Germinal center (tissue), 1 donor: ENCODE measurements around the gene ST14.
A peak's percentile ranks its signal among the peaks of the same experiment; 100 is the strongest.
"Not testable (repeated sequence)": the region's sequence is repeated elsewhere in the genome, so short reads cannot be mapped to it uniquely, and the experiment has no call there.

Source experiments
- DNase-seq: peaks from one replicate; pipeline ENCODE4 v3.0.0; 2012; ENCODE audit warnings: mixed read lengths, low spot score

ST14 gene

DNA sequence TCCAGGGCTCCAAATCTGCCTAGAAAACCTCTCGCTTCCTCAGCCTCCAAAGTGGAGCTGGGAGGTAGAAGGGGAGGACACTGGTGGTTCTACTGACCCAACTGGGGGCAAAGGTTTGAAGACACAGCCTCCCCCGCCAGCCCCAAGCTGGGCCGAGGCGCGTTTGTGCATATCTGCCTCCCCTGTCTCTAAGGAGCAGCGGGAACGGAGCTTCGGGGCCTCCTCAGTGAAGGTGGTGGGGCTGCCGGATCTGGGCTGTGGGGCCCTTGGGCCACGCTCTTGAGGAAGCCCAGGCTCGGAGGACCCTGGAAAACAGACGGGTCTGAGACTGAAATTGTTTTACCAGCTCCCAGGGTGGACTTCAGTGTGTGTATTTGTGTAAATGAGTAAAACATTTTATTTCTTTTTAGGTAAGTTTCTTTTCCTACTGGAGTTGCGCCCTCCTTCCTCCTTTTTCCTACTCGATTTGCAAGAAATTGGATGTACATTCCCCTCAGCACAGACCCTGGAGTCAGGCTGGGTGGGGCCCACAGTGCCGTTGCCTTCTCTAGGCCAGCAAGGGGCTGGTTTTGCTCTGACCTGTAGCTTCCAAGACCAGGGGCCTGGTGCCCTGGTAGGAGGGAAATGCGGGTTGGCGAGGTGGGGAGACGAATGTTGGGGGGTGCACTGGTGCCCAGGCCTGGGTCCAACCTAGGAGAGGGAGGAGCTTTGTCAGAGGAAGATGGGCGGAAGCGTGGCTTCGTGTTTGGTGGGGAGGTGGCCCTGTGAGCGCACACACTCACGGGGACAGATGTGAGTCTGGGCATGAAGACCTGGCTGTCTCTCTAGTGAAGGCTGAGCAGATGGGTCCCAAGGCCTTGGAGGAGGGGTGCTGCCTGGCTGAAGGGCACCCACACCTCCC, 50.6 kb downstream of the ST14 start:
- DNase-seq, result no peak

DNA sequence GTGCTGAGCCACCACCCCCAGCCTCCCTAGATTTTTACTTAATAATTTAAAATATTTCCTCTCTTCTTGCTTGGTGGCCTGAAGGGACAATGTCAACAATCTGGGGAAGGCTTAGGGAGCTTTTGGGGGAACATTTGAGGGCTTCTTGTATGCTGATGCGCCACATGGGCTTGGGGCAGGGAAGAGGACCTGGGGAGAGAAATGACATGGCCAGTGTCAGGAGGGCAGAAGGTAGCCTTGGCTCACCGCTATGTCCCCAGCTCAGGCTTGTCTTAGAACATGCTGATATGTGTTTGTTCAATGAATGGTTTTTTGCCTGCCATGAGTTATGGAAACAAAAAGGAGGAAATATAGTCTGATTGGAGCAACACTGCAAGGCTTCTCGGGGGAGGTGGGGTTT, 51.6 kb downstream of the ST14 start:
- DNase-seq, result no peak

- no peak for DNase-seq
These were observed 52.3 kb downstream of the ST14 start for GRCh38 chr11:130211781-130212401.

DNA sequence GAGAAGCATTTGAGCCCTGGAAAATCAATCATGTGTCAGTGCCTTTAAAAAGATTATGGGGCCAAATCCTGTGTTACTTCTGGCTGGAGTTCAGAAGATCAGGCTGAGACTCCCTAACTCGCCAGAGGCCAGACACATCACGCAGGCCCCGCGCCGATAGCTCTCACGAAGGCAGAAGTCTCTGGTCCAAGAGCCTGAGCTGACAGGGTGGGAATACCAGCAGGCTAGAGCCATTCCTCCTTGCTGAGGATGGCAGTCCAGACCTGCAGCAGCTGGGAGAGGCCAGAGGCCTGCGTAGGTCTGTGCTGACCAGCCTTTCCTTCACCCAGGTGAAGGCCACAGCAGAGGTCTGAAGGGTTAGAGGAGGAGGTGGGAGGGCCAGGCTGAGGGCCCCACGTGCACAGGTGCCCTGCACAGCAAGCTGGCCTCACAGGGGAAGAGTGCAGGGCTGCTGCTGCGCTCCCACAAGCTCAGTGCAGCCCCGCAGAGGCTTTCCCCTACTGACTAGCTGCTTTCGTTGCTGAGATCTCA, 52.9 kb downstream of the ST14 start:
- no peak for DNase-seq

GRCh38 chr11:130213143-130213978, 53.8 kb downstream of the ST14 start:
- peak; percentile 84 for DNase-seq

DNA sequence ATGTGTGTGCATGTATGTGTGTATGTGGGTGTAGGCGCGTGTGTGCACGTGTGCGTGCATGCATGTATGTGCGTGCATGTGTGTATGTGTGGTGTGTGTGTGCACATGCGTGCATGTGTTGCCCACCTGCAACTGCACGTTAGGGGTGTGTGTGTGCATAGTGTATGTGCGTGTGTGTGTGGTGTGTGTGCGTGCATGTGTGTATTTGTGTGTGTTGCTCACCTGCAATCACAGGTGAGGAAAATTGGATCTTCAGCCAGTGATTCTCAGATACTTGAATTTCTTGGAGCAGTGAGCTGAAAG, 54.3 kb downstream of the ST14 start:
- DNase-seq, result no peak

GRCh38 chr11:130214861-130215530, 55.4 kb downstream of the ST14 start:
- no peak for DNase-seq

GRCh38 chr11:130215531-130216220, 56.1 kb downstream of the ST14 start:
- DNase-seq, result no peak

GRCh38 chr11:130216221-130216550, 56.6 kb downstream of the ST14 start:
- DNase-seq, result no peak

DNA sequence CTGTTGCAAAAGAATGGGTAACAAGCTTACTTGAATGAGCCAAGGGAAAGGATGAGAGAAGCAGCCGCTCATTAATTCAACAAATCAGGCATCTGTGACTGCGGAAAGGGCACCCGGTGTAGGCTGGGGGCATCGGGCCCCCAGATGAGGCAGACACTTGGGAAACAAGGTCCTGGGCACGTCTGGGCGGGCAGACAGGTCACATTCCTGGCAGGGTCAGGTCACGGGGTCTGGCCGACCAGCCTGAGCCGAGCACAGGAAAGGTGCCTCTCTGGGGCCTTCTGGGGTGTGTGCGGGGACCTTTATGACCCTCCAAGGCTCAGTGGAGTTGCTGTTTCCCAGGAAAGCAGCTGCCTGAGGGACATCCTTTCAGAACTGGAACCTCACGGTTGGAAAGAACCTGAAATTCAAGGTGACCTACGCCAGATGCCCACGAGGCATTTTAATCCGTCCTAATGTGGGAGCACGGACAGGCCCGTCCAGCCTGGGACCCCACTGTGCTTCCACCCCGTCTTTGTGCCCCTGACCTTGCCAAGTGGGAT, 57.1 kb downstream of the ST14 start:
- DNase-seq, result no peak

DNA sequence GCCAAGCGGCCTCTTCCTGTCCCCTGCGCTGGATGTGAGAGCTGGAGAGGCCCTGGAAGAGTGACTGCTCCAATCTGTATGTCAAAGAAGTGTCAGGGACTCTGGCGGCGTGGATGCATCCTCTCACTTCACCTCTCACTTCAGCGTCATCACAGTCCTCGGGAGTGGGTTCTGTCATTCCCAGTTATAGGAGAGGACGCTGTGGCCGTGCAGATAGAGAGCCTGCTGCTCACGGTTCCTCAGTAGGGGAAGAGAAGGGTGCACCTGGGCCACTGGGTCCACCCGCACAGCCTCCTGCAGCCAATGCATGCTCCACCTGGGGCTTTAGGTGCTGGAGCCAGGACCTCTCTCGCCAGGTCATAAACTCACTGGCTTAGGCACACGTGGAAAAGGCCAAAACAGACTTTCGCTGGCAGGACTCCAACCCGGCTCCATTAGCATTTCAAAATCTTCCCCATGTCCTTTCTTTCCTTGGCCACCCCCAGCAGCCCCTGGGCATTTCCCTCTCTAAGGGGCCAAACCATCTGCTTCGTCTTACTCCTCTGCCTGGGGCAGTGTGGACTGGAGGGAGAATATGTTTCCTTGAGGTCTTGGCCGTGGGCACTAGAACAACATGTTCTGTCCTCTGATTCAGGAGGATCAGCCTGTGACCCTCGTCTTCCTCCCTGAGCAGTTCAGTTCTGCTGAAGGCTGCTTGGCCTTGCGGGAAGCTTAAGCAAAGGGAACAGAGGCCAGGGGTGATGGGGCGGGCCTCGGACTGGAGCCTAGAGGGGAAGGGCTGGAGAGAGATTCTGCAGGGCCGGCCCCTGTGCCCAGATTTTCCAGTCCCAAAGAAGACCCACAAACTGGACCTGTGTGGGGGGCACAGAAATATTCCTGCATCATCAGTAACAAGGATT, 57.8 kb downstream of the ST14 start:
- no peak for DNase-seq

DNA sequence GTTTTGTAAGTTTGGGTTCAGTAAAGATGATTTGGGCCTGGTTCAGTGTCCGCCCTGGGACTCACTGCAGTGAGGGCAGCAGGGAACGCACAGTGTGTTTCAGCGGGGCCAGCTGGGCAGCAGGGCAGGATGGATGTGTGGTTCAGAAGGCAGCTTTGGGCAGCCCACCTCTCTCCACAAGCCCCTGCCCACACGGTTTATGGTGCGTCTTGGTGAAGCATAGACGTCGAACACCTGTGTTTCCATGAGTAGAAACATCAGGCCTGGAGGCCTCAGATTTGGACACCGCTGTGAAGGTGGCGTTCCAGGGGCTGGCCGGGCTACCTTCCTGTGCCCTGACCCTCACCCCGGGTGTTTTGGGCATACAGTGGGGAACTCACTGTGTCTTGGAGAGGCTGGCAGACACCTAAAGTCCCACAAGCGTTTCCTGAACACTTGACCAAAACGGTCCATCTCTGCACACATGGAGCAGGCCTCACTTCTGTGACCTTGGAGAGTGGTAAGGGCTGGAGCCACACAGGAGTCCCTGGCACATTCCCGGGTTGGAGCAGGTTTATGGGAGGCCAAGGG, 59.0 kb downstream of the ST14 start:
- DNase-seq, result no peak

DNA sequence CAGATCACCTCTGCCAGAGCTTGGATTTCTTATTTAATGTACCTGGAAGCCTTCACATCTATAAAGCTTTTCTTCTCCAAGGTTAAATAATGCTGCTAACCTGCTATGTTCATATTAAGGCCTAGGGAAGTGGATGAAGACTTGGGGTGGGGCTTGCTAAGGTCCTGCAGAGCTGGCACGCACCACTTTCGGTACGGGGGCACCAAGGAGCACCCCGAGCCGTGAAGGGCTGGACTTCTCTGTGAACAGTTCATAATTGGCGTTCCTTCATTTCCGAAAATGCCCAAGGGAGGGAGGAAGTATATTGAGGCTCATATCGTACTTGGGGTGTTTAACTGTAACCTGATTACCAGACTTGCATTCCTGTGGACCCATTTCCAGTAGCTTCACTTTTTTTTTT, 59.6 kb downstream of the ST14 start:
- no peak for DNase-seq

- DNase-seq, result no peak
These were observed 60.9 kb downstream of the ST14 start for GRCh38 chr11:130220311-130221035.

GRCh38 chr11:130223291-130223971, 63.8 kb downstream of the ST14 start:
- DNase-seq, result no peak

DNA sequence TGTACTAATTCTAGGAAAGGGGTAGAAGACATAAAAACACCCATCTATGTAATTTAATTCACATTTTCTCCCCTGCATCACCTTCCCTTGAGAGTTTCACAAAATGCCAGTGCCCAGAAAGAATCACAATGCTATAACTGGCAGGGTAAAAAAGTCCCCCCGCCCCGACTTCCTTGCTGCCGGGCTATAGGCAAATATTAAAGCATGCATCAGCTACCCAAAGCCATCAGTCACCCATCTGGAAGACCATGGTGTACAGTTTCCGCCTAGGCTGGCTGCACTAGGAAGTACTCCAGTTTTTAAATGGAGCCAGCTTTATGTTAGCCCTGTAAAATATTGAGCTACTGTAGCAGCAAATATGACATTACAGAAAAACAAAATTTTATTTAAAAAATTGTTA, 67.8 kb downstream of the ST14 start:
- DNase-seq, result peak; percentile 51

- not testable (repeated sequence) for DNase-seq
These were observed 73.9 kb downstream of the ST14 start for GRCh38 chr11:130233486-130233885.

DNA sequence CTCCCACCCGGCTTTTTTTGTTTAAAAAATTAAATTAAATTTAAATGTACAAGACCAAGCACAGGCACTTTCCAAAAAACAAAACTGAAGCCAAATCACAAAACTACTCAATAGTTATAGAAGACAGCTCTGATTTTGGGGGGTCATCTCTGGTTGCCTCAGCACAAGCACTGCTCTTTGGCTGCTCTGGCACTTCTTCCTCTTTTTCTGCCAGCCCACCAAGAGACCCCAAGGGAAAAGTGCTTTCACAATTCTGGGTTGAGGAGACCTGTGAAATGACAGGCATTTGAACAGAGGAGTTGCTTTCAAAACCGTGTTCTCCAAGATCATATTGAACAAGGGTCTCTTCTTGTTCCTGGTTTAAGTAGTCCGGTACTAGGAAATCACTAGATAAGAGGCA, 74.3 kb downstream of the ST14 start:
- not testable (repeated sequence) for DNase-seq

DNA sequence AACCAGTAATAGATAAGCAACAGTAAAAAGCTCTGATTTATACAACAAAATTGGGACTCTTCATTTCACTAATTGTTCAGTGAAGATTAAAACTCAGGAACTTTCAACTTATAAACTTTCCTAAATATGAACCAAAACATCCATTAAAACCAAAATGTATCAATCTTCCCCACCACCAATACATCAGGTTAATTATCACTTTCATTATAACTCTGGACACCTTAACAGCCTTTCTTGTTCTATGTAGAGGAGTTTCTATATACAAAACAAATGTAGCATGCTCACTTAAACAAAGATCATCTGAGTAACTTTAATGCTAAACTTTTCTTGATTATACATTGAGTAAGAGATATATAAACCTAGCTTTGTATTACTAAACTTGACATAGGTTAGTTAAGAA, 74.7 kb downstream of the ST14 start:
- DNase-seq, result no peak
